ENCODE measurements around the gene NAT10.

The NAT10 gene

DNA sequence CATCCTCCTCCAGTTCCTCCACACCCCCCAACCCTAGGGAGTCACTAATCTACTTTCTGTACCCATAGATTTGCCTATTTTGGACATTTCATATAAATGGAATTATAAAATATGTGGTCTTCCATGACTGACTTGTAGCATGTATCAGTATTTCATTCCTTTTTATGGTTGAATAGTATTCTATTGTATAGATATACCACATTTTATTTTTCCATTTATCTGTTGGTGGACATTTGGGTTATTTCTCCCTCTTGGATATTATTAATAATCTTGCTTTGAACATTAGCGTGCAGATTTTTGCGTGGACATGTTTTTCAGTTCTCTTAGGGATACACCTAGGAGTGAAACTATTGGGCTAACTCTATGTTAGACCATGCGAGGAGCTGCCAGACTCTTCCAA, 23.4 kb downstream of the NAT10 start:
- Mint-ChIP-seq H3K27ac (no peak overlapping the region), H3K27me3 (no peaks in the 10 kb centered on the region), H3K36me3 (ENCODE audit: low read depth) (peaks cover 97% of the 10 kb centered on the region)

DNA sequence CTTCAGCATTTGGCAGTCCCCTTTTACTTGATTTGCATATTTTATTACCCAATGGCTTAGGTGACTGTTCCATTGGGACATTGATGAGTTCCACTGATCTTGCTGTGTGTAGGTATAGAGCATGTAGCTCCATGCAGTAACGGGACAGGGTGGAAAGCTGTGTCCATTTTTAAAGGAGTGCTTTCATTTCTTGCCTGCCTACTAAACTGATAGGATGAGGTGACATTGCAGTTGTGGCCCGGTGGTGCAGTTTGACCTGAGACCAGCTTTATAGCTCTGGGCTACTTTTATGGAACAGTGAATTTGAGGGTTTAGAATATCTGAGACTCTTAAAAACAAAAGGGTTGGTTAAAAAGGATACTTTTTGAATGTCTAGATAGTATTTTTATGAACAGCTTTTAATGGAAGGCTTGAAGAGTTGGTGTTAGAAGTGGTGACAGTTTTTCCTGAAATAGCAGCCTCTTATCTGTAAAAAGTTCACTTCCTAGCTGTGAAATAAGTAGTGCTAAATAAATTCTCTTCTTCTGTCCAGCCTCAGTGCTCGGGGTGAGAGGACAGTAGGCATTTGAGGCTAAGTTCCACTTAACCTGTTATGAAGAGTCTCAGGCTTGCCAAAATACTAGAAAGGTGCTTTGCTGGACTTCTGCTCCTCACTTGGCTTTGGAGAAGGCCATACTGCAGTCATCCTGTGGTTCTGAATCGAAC, 27.0 kb downstream of the NAT10 start:
- no peaks in the 10 kb centered on the region for H3K9me3 Mint-ChIP-seq
- H3K27me3 Mint-ChIP-seq, result no peaks in the 10 kb centered on the region
- H3K4me1 Mint-ChIP-seq (ENCODE audit: low read depth), result peaks cover 14% of the 10 kb centered on the region
- peaks cover 97% of the 10 kb centered on the region for H3K36me3 Mint-ChIP-seq (ENCODE audit: low read depth)
- H3K4me3 Mint-ChIP-seq, result no peak overlapping the region
- no peak for DNase-seq
- H3K27ac Mint-ChIP-seq, result no peak overlapping the region

More for the DNA sequence above, 23.4 kb downstream of the NAT10 start:
- Mint-ChIP-seq H3K9me3 (no peaks in the 10 kb centered on the region), H3K4me3 (no peak overlapping the region), H3K4me1 (ENCODE audit: low read depth) (no peaks in the 10 kb centered on the region)
- DNase-seq, result no peak

DNA sequence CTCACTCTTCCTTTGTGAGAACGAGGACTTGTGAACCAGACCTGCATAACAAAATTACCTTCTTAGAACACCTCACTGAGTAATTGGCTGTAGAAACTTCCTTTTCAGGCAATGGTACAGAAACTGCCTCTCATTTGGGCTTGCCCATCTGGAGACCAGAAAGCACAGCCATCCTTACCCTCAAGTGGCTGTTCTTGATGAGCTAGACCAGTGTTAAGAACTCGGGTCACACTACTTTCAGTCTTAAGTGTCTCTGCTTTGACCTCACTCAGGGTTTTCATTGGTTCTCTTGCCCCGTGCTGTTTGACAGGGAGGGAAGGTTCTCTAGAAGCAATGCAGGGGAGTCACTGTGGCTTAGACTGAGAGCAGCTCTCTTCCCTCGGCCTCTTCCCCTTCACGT, 29.3 kb downstream of the NAT10 start:
- Mint-ChIP-seq H3K9me3 (no peaks in the 10 kb centered on the region), H3K4me3 (no peak overlapping the region), H3K27ac (peak overlapping the region; percentile 81), H3K27me3 (no peaks in the 10 kb centered on the region), H3K36me3 (ENCODE audit: low read depth) (peaks cover 99% of the 10 kb centered on the region), H3K4me1 (ENCODE audit: low read depth) (peaks cover 14% of the 10 kb centered on the region)
- DNase-seq, result no peak

DNA sequence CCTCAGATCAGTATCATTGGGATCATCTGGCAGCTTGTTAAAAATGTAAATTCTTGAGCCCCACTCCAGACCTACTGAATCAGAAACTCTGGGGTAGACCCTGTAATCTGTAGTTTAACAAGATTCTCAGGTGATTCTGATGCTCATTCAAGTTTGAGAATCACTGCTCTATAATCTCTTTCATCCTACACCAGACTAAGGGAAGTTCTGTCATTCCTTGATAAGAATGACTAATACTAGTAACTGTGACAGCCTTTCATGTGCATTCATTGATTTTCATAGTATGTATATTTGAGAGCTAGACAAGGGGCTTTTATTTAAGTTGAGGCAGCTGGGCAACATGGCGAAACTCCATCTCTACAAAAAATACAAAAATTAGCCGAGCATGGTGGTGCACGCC, 30.0 kb downstream of the NAT10 start:
- Mint-ChIP-seq H3K9me3 (no peaks in the 10 kb centered on the region), H3K4me3 (no peak overlapping the region), H3K27me3 (no peaks in the 10 kb centered on the region), H3K36me3 (ENCODE audit: low read depth) (peaks cover 99% of the 10 kb centered on the region), H3K27ac (peak overlapping the region; percentile 81), H3K4me1 (ENCODE audit: low read depth) (peaks cover 14% of the 10 kb centered on the region)
- no peak for DNase-seq

DNA sequence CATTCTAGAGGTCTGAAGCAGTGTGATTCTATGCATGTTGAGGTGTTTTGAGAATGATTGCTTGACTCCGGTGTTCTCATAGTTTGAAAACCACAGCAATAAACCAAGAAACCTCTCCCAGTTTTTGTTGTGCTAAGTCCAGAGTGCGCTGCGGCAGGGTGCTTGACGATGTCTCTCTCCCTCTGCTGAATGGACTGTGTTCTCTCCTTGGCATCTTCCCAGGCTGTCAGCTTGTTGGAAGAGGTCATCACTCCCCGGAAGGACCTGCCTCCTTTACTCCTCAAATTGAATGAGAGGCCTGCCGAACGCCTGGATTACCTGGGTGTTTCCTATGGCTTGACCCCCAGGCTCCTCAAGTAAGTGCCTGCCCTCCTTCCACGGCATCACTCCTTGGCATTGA, 31.0 kb downstream of the NAT10 start:
- Mint-ChIP-seq H3K4me1 (ENCODE audit: low read depth) (peaks cover 14% of the 10 kb centered on the region), H3K27me3 (no peaks in the 10 kb centered on the region), H3K9me3 (no peaks in the 10 kb centered on the region), H3K36me3 (ENCODE audit: low read depth) (peaks cover 99% of the 10 kb centered on the region), H3K27ac (peak overlapping the region; percentile 15), H3K4me3 (no peak overlapping the region)
- DNase-seq, result no peak

DNA sequence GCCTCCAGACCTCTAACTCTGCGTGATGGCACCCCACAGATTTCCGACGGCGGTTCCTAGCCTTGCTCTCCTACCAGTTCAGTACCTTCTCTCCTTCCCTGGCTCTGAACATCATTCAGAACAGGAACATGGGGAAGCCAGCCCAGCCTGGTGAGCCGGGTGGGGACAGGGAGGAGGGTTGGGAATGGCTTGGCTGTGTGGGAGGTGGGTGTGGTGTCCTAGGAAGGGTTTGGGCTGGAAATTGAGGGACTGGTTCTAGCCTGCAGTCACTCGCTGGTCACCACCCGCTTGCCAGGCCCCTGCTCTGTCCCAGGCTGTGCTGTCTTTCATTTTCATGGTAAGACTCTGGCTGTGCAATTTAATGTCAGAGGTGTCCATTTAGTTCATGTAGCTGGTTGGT, 33.9 kb downstream of the NAT10 start:
- Mint-ChIP-seq H3K4me1 (ENCODE audit: low read depth) (peaks cover 12% of the 10 kb centered on the region), H3K9me3 (no peaks in the 10 kb centered on the region), H3K36me3 (ENCODE audit: low read depth) (peaks cover 99% of the 10 kb centered on the region), H3K27ac (no peak overlapping the region), H3K4me3 (no peak overlapping the region), H3K27me3 (no peaks in the 10 kb centered on the region)
- no peak for DNase-seq

DNA sequence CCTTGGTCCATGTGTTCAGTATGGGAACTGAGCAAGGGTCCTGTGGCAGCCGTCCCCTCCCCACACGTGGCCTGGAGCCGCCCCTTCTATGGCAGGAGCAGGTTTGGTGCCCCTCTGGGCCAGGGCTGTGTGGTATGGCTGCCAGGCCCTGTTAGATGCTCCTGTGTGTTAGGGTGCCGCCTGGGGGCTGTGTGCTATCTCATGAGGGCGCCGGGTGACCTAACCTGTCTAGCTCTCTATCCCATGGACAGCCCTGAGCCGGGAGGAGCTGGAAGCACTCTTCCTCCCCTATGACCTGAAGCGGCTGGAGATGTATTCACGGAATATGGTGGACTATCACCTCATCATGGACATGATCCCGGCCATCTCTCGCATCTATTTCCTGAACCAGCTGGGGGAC, 34.7 kb downstream of the NAT10 start:
- DNase-seq, result no peak
- Mint-ChIP-seq H3K9me3 (no peaks in the 10 kb centered on the region), H3K27ac (no peak overlapping the region), H3K4me1 (ENCODE audit: low read depth) (peaks cover 5% of the 10 kb centered on the region), H3K27me3 (no peaks in the 10 kb centered on the region), H3K4me3 (no peak overlapping the region), H3K36me3 (ENCODE audit: low read depth) (peaks cover 99% of the 10 kb centered on the region)

DNA sequence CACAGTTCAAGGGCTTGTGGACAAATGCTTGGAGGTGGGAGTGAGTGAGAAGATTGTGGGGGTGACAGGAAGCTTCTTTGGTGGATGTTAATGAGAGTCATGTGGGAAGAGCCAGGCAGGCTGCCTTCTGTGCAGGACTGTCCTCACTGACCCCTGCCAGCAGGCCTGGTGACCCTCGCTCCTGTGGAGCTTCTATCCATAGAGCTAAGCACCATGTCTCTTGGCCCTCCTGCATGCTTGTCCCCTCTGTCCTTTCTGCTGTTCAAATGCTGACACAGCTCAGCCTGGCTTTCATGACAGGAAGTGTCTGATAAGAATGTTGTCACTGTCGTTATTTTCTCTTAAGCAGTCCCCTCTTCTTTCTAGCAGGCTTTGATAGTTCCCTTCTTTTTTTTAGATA, 37.6 kb downstream of the NAT10 start:
- Mint-ChIP-seq H3K4me3 (no peak overlapping the region), H3K27me3 (no peaks in the 10 kb centered on the region), H3K36me3 (ENCODE audit: low read depth) (peaks cover 99% of the 10 kb centered on the region), H3K27ac (peak overlapping the region; percentile 50), H3K4me1 (ENCODE audit: low read depth) (no peaks in the 10 kb centered on the region), H3K9me3 (no peaks in the 10 kb centered on the region)
- DNase-seq, result no peak

DNA sequence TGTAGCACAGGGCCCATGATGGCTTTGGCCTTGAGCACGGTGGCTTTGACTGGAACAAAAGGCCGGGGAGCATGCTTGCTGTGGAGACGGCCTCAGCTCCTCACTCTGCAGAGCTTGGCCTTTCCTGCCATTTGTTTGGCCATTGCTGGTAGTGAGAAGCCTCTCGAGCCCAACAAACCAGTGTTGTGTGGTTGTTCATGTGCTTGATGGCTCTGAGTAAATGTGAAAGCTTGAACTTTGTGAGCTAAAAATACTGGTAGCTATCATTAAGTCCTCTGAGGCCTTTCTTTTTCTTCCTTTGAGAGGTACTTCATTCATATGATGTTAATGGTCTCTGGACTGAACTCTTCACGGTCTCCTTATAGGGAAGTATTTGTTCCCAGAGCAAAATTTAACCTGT, 39.6 kb downstream of the NAT10 start:
- Mint-ChIP-seq H3K27ac (peak overlapping the region; percentile 22), H3K4me1 (ENCODE audit: low read depth) (no peaks in the 10 kb centered on the region), H3K27me3 (no peaks in the 10 kb centered on the region), H3K36me3 (ENCODE audit: low read depth) (peaks cover 98% of the 10 kb centered on the region), H3K4me3 (no peak overlapping the region), H3K9me3 (no peaks in the 10 kb centered on the region)
- no peak for DNase-seq

DNA sequence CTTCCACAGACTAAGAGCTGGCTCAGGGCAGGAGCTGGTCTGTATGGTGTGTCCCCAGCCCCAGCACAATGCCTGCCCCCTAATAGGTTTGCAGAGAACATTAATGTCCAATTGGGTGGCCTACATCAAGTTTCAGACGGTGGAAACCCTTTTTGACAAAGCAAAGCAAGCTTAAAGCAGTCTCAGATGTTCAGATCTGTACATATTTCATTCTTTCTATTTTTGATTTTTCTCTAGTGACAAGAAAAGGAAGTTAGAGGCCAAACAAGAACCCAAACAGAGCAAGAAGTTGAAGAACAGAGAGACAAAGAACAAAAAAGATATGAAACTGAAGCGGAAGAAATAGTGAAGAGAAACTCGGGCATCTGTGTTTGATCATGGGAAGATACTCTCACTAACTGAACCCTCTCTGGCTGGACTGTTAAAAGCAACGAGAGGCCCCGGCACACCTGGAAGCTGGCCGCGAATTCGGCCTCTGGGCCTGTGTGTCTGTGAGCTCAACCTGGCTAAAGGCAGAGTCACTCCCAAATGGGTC, 40.5 kb downstream of the NAT10 start:
- Mint-ChIP-seq H3K27ac (no peak overlapping the region), H3K9me3 (no peaks in the 10 kb centered on the region), H3K36me3 (ENCODE audit: low read depth) (peaks cover 98% of the 10 kb centered on the region), H3K4me3 (no peak overlapping the region), H3K4me1 (ENCODE audit: low read depth) (no peaks in the 10 kb centered on the region), H3K27me3 (no peaks in the 10 kb centered on the region)
- no peak for DNase-seq

DNA sequence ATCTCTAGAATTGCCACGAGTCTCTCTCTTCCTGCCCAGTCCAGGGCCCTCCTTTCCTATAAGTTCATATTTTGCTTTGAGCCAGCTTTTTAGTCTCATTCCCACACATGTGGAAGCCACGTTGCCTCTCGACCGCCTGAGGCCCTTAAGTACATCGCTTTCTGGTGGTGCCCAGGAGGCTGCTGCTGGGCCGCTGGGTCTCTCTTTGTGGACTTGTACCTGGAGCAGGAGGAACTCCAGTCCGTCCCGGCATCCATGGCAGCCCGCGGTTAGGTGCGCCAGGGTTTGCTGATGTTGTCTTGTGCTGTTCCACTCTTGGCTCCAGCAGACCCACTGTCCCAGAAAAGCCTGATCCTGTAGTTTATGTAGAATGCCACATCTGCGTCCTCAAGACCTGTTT, 41.0 kb downstream of the NAT10 start:
- no peaks in the 10 kb centered on the region for H3K27me3 Mint-ChIP-seq
- no peaks in the 10 kb centered on the region for H3K9me3 Mint-ChIP-seq
- DNase-seq, result no peak
- H3K4me3 Mint-ChIP-seq, result no peak overlapping the region
- no peak overlapping the region for H3K27ac Mint-ChIP-seq
- H3K36me3 Mint-ChIP-seq (ENCODE audit: low read depth), result peaks cover 98% of the 10 kb centered on the region
- no peaks in the 10 kb centered on the region for H3K4me1 Mint-ChIP-seq (ENCODE audit: low read depth)

DNA sequence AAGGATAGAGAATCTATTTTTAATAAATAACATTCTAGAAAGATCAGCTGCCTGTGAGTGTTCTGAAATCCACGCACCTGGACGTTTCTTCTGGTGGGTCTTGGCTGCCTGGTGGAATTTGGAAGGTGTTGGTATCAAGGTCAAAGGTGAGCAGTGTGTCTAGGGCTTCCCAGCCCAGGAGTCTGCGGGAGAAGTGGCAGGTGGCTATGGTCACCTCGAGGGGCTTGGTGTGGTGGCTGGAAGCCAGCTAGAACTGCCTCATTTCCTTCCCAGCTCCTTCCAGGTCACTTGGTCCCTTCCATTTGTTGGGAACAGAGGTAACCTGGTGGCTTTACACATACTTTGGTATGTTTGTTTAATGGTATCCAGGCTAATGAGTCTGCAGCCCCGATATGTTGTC, 41.4 kb downstream of the NAT10 start:
- H3K27me3 Mint-ChIP-seq, result no peaks in the 10 kb centered on the region
- no peak overlapping the region for H3K4me3 Mint-ChIP-seq
- H3K4me1 Mint-ChIP-seq (ENCODE audit: low read depth), result no peaks in the 10 kb centered on the region
- DNase-seq, result peak; percentile 6
- no peak overlapping the region for H3K27ac Mint-ChIP-seq
- H3K36me3 Mint-ChIP-seq (ENCODE audit: low read depth), result peaks cover 98% of the 10 kb centered on the region
- no peaks in the 10 kb centered on the region for H3K9me3 Mint-ChIP-seq

DNA sequence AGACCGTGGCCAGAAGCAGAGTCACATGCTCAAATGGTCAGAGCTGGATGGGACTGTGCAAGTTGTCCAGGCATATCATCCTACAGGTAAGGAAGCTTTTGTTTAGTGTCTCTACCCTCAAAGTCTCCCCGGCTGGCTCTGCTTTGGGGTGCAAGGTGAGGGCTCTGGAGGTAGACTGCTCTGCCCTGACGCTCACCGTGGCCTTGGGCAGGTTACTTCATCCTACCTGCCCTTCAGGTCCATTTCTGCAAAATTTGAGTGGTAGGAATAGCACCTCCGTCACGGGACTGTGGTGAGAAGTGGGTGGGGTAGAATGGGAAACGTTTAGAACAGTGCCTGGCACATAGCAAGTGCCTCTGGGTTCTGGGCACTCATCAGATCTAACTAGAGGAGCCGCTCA, 42.2 kb downstream of the NAT10 start:
- Mint-ChIP-seq H3K27ac (peak overlapping the region; percentile 30), H3K4me3 (no peak overlapping the region), H3K4me1 (ENCODE audit: low read depth) (no peaks in the 10 kb centered on the region), H3K27me3 (no peaks in the 10 kb centered on the region), H3K36me3 (ENCODE audit: low read depth) (peaks cover 97% of the 10 kb centered on the region), H3K9me3 (no peaks in the 10 kb centered on the region)
- DNase-seq, result peak; percentile 19

DNA sequence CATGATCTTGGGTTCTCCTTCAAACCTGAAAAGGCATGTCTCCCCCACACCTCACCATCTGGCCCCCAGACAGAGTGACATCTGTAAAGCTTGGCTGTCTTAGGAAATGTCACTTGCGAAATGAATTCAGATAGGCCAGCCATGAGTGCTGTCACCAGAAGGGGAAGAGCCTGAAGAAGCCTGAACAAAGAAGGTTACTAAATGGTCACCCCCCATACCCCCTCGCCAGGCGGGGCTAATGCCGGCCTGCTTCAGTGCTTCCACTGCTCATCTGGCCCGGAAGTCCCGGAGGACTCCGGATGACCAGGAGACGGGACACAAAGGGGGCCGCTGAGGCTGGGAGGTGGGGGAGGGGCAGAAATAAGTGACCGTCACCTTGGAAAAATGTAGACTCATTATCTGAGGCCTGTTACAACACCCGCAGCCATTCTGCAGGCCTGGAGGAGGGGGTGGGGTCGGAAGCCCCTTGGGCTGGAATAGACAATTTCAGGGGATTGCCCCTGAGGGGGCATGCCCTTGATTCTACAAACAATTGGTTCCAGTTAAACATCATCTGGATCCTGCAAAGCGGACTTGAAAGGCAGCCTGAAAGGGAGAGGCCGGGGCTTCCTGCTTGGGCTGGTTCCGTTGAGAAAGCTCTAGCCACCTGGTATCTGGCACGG, 43.2 kb downstream of the NAT10 start:
- H3K27me3 Mint-ChIP-seq, result no peaks in the 10 kb centered on the region
- H3K9me3 Mint-ChIP-seq, result no peaks in the 10 kb centered on the region
- no peak overlapping the region for H3K27ac Mint-ChIP-seq
- no peak overlapping the region for H3K4me3 Mint-ChIP-seq
- no peak for DNase-seq
- peaks cover 4% of the 10 kb centered on the region for H3K4me1 Mint-ChIP-seq (ENCODE audit: low read depth)
- H3K36me3 Mint-ChIP-seq (ENCODE audit: low read depth), result peaks cover 97% of the 10 kb centered on the region

DNA sequence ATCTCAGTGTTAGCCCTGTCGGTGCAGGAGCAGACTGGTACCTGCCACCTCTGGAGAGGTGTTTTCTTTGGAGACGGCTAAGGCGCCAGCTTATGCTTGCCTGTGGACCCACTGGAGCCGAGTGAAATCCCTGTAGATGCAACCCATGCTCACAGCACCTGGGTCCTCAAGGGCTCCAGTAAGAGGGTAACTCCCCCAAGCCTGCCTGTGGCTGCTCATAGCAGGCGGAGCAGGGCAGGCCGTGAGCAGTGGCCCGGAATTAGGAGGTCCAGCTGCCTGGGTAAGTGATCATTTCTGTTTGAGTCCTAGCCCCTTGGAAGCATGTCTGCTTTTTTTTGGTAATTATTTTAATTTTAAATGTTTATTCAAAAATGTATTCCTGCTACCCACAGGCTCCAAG, 43.8 kb downstream of the NAT10 start:
- Mint-ChIP-seq H3K27ac (no peak overlapping the region), H3K4me1 (ENCODE audit: low read depth) (peaks cover 5% of the 10 kb centered on the region)

More for the DNA sequence above, 43.8 kb downstream of the NAT10 start:
- H3K9me3 Mint-ChIP-seq, result no peaks in the 10 kb centered on the region
- no peaks in the 10 kb centered on the region for H3K27me3 Mint-ChIP-seq
- H3K4me3 Mint-ChIP-seq, result no peak overlapping the region
- no peak for DNase-seq
- H3K36me3 Mint-ChIP-seq (ENCODE audit: low read depth), result peaks cover 95% of the 10 kb centered on the region

Measured in activated T-cell treated with anti-CD3 and anti-CD28 coated beads, Interleukin-2, amount 50 U/mL, for 24 hours (primary cell).